OCI-LY3 (cell line): Measurements from ENCODE around the gene SLC22A3.

Experiments
- CTCF ChIP-seq: fragments of 200-600, 300-600 bp; sonication (generic); IDR thresholded peaks from 2 replicates; pipeline ENCODE4 v1.5.1; 2014; ENCODE audit warnings: antibody characterized with exemption, low read length, low read depth
- EZH2phosphoT487 ChIP-seq: fragments of 200-600 bp; shearing (Covaris generic); IDR thresholded peaks from 2 replicates; pipeline ENCODE4 v1.6.1; 2018; ENCODE audit warnings: antibody characterized with exemption, mixed run types, low read depth

GRCh38 chr6:160349814-160350350, 1.7 kb downstream of the SLC22A3 start:
- no peak for TF ChIP-seq CTCF
- no peak for TF ChIP-seq EZH2phosphoT487
